Calu3 (cell line): Measurements from ENCODE around the gene PPP2R3A. TPM values are rescaled to one million over a fixed set of nuclear protein-coding genes. Genes with fewer than 3 reads are reported as not detected.

Experiments used
- BruUV-seq: library from RNA; stranded (reverse); fragments of 400-500 nt; replicated peaks from 2 replicates; lab custom pipeline; 2021; lab: Mats Ljungman, UMichigan
- CTCF ChIA-PET: fragments of 300-600 bp; sonication (Branson Sonifier 250); formaldehyde crosslinking; loops from one replicate; lab custom pipeline; 2022; ENCODE audit warnings: antibody characterized with exemption; lab: Charles Lee
- DNase-seq: peaks from one replicate; pipeline ENCODE4 v3.0.0; 2022
- H3K27ac Mint-ChIP-seq: one replicate; pipeline ENCODE4 v1.8.0; 2022; ENCODE audit warnings: mixed read lengths; ENCODE audit not compliant: unreplicated experiment
- H3K27me3 Mint-ChIP-seq: one replicate; pipeline ENCODE4 v1.8.0; 2022; ENCODE audit warnings: mixed read lengths; ENCODE audit not compliant: unreplicated experiment
- H3K36me3 Mint-ChIP-seq: one replicate; pipeline ENCODE4 v1.8.0; 2022; ENCODE audit warnings: mild to moderate bottlenecking, moderate library complexity, mixed read lengths; ENCODE audit not compliant: insufficient read depth, unreplicated experiment
- H3K4me1 Mint-ChIP-seq: one replicate; pipeline ENCODE4 v1.8.0; 2022; ENCODE audit warnings: mild to moderate bottlenecking, low read depth, mixed read lengths; ENCODE audit not compliant: unreplicated experiment
- H3K4me3 Mint-ChIP-seq: one replicate; pipeline ENCODE4 v1.8.0; 2022; ENCODE audit warnings: mild to moderate bottlenecking, low read depth, moderate library complexity, mixed read lengths; ENCODE audit not compliant: unreplicated experiment
- H3K9me3 Mint-ChIP-seq: one replicate; pipeline ENCODE4 v1.8.0; 2022; ENCODE audit warnings: low read depth, mixed read lengths; ENCODE audit not compliant: unreplicated experiment
- CTCF ChIP-seq: fragments of 200-600 bp; IDR thresholded peaks from one replicate; pipeline ENCODE4 v1.8.0; 2022; ENCODE audit warnings: antibody characterized with exemption; ENCODE audit not compliant: unreplicated experiment
- intact Hi-C: fragments of 100-400 bp; cut with micrococcal nuclease; formaldehyde crosslinking; loops from one replicate; pipeline ENCODE4 v1.10.0; 2022; ENCODE audit not compliant: unreplicated experiment
- total RNA-seq: library from RNA; stranded (reverse); gene quantifications from 2 replicates; pipeline ENCODE4 v1.2.3, GENCODE V29; 2022

The PPP2R3A gene
- total RNA-seq, 1 experiment from 2014 or later: 64.8 TPM

- Mint-ChIP-seq H3K4me3 (peak overlapping the region; percentile 76), H3K36me3 (peaks cover 48% of the 10 kb centered on the region), H3K27me3 (no peaks in the 10 kb centered on the region), H3K27ac (peak overlapping the region; percentile 73), H3K9me3 (peaks cover 3% of the 10 kb centered on the region), H3K4me1 (peaks cover 55% of the 10 kb centered on the region)
- BruUV-seq: no TSS peak
- CTCF ChIA-PET: interaction anchor here (0.6 to 4.1 kb wide), 7 partner anchors 23 to 1205 kb away, joined by 3 to 38 read pairs (median 5); no protein-coding TSS in a partner anchor
- no peak for TF ChIP-seq CTCF
- intact Hi-C loops: loop anchor here (2.0 kb wide), 1 partner anchor 75 kb away; no protein-coding TSS in a partner anchor
- DNase-seq: no peak
Measured at GRCh38 chr3:135967867-135968266, 2.3 kb downstream of the PPP2R3A start.

GRCh38 chr3:135970506-135971116 is 5.1 kb downstream of the PPP2R3A start:
- peaks cover 3% of the 10 kb centered on the region for H3K9me3 Mint-ChIP-seq

DNA sequence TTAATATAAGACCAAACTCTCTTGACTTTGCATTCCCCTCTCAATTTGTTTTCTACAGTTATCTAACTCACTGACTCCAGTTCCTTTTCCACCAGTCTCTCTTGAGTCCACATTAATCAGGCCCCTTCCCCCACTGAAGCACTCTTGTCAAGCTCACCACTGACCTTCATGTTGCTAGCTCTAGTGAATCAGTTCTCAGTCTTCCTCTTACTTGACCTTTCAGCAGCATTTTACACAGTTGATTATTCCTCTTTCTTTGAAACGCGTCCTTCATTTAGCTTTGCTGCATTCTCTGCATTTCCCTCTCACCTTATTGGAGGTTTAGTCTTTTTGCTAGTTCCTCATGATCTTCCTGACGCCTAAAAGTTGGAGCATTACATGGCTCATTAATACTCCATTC is 8.3 kb downstream of the PPP2R3A start:
- Mint-ChIP-seq H3K27ac (peak overlapping the region; percentile 9), H3K4me3 (no peak overlapping the region), H3K4me1 (peaks cover 65% of the 10 kb centered on the region), H3K36me3 (peaks cover 10% of the 10 kb centered on the region), H3K9me3 (peaks cover 3% of the 10 kb centered on the region), H3K27me3 (no peaks in the 10 kb centered on the region)
- TF ChIP-seq CTCF: no peak
- CTCF ChIA-PET: interaction anchor here (0.6 to 1.1 kb wide), 2 partner anchors 29 to 35 kb away, joined by 3 to 7 read pairs; no protein-coding TSS in a partner anchor
- DNase-seq: no peak
- intact Hi-C loops: loop anchor here (5.0 kb wide), 1 partner anchor 48 kb away; no protein-coding TSS in a partner anchor
- no TSS peak for BruUV-seq

More at GRCh38 chr3:135970506-135971116, 5.1 kb downstream of the PPP2R3A start:
- BruUV-seq: no TSS peak
- H3K27me3 Mint-ChIP-seq: no peaks in the 10 kb centered on the region
- intact Hi-C loops: loop anchor here (5.0 kb wide), 1 partner anchor 52 kb away; no protein-coding TSS in a partner anchor
- H3K27ac Mint-ChIP-seq: peak overlapping the region; percentile 11
- DNase-seq: no peak
- CTCF ChIA-PET: interaction anchor here (1.1 to 1.9 kb wide), 3 partner anchors 48 to 72 kb away, joined by 3 to 10 read pairs (median 8); no protein-coding TSS in a partner anchor
- peaks cover 79% of the 10 kb centered on the region for H3K4me1 Mint-ChIP-seq
- peak overlapping the region; percentile 0 for H3K4me3 Mint-ChIP-seq
- TF ChIP-seq CTCF: no peak
- peaks cover 39% of the 10 kb centered on the region for H3K36me3 Mint-ChIP-seq

DNA sequence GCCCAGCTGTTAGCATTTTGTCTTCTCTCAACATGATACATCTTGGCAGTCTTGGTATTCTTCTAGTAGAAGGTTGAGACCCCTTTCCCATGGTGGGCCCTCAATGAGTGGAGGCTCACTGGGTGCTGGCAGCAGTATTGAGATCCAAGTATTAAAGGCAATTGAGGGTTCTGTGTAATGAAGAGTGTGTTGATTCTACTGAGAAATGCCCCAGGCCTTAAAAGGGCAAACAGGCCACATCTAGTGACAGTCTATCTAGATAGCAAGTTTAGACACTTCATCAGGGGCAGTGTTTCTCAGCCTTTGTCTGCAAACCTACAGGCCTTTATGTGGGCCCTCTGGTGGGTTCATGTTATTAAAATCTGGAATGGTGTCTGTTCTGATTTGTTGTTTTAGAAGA is 9.5 kb downstream of the PPP2R3A start:
- peaks cover 1% of the 10 kb centered on the region for H3K36me3 Mint-ChIP-seq
- no peak for TF ChIP-seq CTCF
- H3K27me3 Mint-ChIP-seq: no peaks in the 10 kb centered on the region
- peaks cover 53% of the 10 kb centered on the region for H3K4me1 Mint-ChIP-seq
- no peak overlapping the region for H3K4me3 Mint-ChIP-seq
- intact Hi-C loops: no loop called here
- CTCF ChIA-PET: no interaction called here
- BruUV-seq: no TSS peak
- peaks cover under 1% of the 10 kb centered on the region for H3K9me3 Mint-ChIP-seq
- no peak overlapping the region for H3K27ac Mint-ChIP-seq
- DNase-seq: no peak
